Tibial nerve (tissue), 4 donors: ENCODE measurements around the gene IL20RA.

Experiments
- EP300 ChIP-seq, 2 donors: sonication (generic); formaldehyde crosslinking; IDR thresholded peaks; one replicate each; pipeline ENCODE4 v1.6.1; 2017; ENCODE audit warnings: antibody characterized with exemption in 2 of 2, mild to moderate bottlenecking in 1 of 2
- POLR2A ChIP-seq, 2 donors: fragments of 450-650 bp; IDR thresholded peaks; one replicate each; pipeline ENCODE4 v1.6.1; 2017; ENCODE audit warnings: antibody characterized with exemption in 2 of 2, mild to moderate bottlenecking in 2 of 2, moderate library complexity in 2 of 2
- TF ChIP-seq, protein P1 (sequence below), 5 experiments: fragments of 200-600 bp in 3 of 5; fragments of 450-650 bp in 2 of 5; sonication (generic) in 3 of 5; IDR thresholded peaks; one replicate each; pipeline ENCODE4 v1.5.1; 2016 to 2019; ENCODE audit warnings: antibody characterized with exemption in 5 of 5, mild to moderate bottlenecking in 3 of 5, moderate library complexity in 2 of 5

DNA sequence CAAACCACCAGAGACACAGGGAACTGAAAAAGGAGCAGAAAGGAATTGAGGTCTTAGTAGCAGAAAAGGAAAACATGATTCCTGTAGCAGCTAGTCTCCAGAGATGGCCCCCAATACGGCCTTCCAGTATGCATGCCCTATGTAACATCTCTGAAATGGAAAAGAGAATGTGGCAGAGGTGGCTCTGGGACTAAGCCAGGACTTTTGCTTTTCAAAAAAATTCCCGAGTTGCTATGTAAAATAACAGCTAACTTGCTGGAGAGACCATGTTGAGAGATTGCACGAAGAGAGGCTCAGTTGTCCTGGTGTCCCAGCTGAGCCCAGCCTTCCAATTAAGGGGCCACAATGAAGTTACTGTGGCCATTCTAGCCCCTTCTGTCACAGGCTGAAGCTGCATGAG lies 27.7 kb downstream of the IL20RA start:
- TF ChIP-seq POLR2A (IDR thresholded peaks at IDR 0.05) (no peak), EP300 (IDR thresholded peaks at IDR 0.05) (no peak)
- TF ChIP-seq, protein P1, sequence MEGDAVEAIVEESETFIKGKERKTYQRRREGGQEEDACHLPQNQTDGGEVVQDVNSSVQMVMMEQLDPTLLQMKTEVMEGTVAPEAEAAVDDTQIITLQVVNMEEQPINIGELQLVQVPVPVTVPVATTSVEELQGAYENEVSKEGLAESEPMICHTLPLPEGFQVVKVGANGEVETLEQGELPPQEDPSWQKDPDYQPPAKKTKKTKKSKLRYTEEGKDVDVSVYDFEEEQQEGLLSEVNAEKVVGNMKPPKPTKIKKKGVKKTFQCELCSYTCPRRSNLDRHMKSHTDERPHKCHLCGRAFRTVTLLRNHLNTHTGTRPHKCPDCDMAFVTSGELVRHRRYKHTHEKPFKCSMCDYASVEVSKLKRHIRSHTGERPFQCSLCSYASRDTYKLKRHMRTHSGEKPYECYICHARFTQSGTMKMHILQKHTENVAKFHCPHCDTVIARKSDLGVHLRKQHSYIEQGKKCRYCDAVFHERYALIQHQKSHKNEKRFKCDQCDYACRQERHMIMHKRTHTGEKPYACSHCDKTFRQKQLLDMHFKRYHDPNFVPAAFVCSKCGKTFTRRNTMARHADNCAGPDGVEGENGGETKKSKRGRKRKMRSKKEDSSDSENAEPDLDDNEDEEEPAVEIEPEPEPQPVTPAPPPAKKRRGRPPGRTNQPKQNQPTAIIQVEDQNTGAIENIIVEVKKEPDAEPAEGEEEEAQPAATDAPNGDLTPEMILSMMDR (IDR thresholded peaks at IDR 0.05), result no peak
